Mesenchymal stem cell (in vitro differentiated cells and primary cell): ENCODE results near the gene ZBED2.

Experiments
- DNase-seq: peaks from one replicate; pipeline ENCODE4 v3.0.0-alpha.2; 2013
- H2AFZ ChIP-seq: one replicate; pipeline ENCODE4 v1.6.1; 2013; ENCODE audit warnings: low read depth, mild to moderate bottlenecking, control low read depth, inconsistent platforms, low read length, moderate library complexity
- H2AK5ac ChIP-seq: 2 replicates; pipeline ENCODE4 v1.6.1; 2013; ENCODE audit warnings: low read length, moderate library complexity, mild to moderate bottlenecking, inconsistent platforms; ENCODE audit not compliant: severe bottlenecking
- H2BK120ac ChIP-seq: one replicate; pipeline ENCODE4 v1.6.1; 2013; ENCODE audit warnings: low read depth, mild to moderate bottlenecking, inconsistent platforms, low read length, moderate library complexity
- H2BK12ac ChIP-seq, 2 experiments: one replicate each; pipeline ENCODE4 v1.6.1; 2013; ENCODE audit warnings: inconsistent platforms in 2 of 2, low read length in 2 of 2, mild to moderate bottlenecking in 2 of 2, moderate library complexity in 2 of 2, control low read depth in 1 of 2
- H2BK15ac ChIP-seq: one replicate; pipeline ENCODE4 v1.6.1; 2013; ENCODE audit warnings: mild to moderate bottlenecking, low read depth, inconsistent platforms; ENCODE audit not compliant: poor library complexity, severe bottlenecking
- H2BK5ac ChIP-seq: 2 replicates; pipeline ENCODE4 v1.6.1; 2013; ENCODE audit warnings: low read depth, mild to moderate bottlenecking, low read length, control low read depth, inconsistent platforms; ENCODE audit not compliant: poor library complexity, severe bottlenecking
- H3K14ac ChIP-seq, 2 experiments: one replicate each; pipeline ENCODE4 v1.6.1; 2013; ENCODE audit warnings: inconsistent platforms in 2 of 2, low read length in 2 of 2, control low read depth in 1 of 2, mild to moderate bottlenecking in 1 of 2, moderate library complexity in 1 of 2
- H3K18ac ChIP-seq, 2 experiments: one replicate each; pipeline ENCODE4 v1.6.1; 2013; ENCODE audit warnings: inconsistent platforms in 2 of 2, low read length in 2 of 2, control low read depth in 1 of 2, low read depth in 1 of 2, mild to moderate bottlenecking in 1 of 2
- H3K23ac ChIP-seq, 2 experiments: one replicate each; pipeline ENCODE4 v1.6.1; 2013; ENCODE audit warnings: inconsistent platforms in 2 of 2, low read length in 2 of 2, mild to moderate bottlenecking in 2 of 2, moderate library complexity in 2 of 2, control low read depth in 1 of 2
- H3K27ac ChIP-seq: 2 replicates; pipeline ENCODE4 v1.5.1; 2013; ENCODE audit warnings: mild to moderate bottlenecking, moderate library complexity, low read length, control low read depth, inconsistent platforms; ENCODE audit not compliant: poor library complexity, severe bottlenecking
- H3K27me3 ChIP-seq, 2 experiments: 2 replicates each; pipeline versions ENCODE4 v1.6.1 to v1.7.0; 2013; ENCODE audit warnings: low read length in 2 of 2, mild to moderate bottlenecking in 2 of 2, moderate library complexity in 2 of 2, control low read depth in 1 of 2, inconsistent platforms in 1 of 2; ENCODE audit not compliant: control insufficient read depth in 1 of 2, insufficient read depth in 1 of 2
- H3K36me3 ChIP-seq, 2 experiments: 2 replicates each; pipeline versions ENCODE4 v1.6.1 to v1.7.0; 2013; ENCODE audit warnings: low read length in 2 of 2, control low read depth in 1 of 2, inconsistent platforms in 1 of 2, low read depth in 1 of 2, mild to moderate bottlenecking in 1 of 2; ENCODE audit not compliant: insufficient read depth in 2 of 2, control insufficient read depth in 1 of 2
- H3K4ac ChIP-seq, 2 experiments: one replicate each; pipeline ENCODE4 v1.6.1; 2013; ENCODE audit warnings: inconsistent platforms in 2 of 2, low read length in 2 of 2, mild to moderate bottlenecking in 2 of 2, moderate library complexity in 2 of 2, control low read depth in 1 of 2, low read depth in 1 of 2
- H3K4me1 ChIP-seq: 2 replicates; pipeline ENCODE4 v1.6.1; 2013; ENCODE audit warnings: low read depth, low read length, control low read depth; ENCODE audit not compliant: control insufficient read depth, insufficient read depth
- H3K4me2 ChIP-seq: 2 replicates; pipeline ENCODE4 v1.6.1; 2013; ENCODE audit warnings: low read length, mild to moderate bottlenecking, inconsistent platforms; ENCODE audit not compliant: poor library complexity, severe bottlenecking
- H3K4me3 ChIP-seq, 2 experiments: 2 replicates each; pipeline versions ENCODE4 v1.5.1 to v1.7.0; 2013; ENCODE audit warnings: low read length in 2 of 2, mild to moderate bottlenecking in 2 of 2, control low read depth in 1 of 2, low read depth in 1 of 2; ENCODE audit not compliant: insufficient read depth in 1 of 2
- H3K79me1 ChIP-seq: replicated peaks from 2 replicates; pipeline ENCODE4 v1.6.1; 2013; ENCODE audit warnings: mild to moderate bottlenecking, control low read depth, low read length, inconsistent platforms; ENCODE audit not compliant: poor library complexity, severe bottlenecking
- H3K9ac ChIP-seq: 2 replicates; pipeline ENCODE4 v1.7.0; 2013; ENCODE audit warnings: mild to moderate bottlenecking, low read length, moderate library complexity
- H3K9me3 ChIP-seq: 2 replicates; pipeline ENCODE4 v1.7.0; 2013; ENCODE audit warnings: mild to moderate bottlenecking, low read length; ENCODE audit not compliant: control insufficient read depth
- H4K8ac ChIP-seq: one replicate; pipeline ENCODE4 v1.6.1; 2013; ENCODE audit warnings: inconsistent platforms, mild to moderate bottlenecking, low read length, moderate library complexity
- H4K91ac ChIP-seq: one replicate; pipeline ENCODE4 v1.6.1; 2013; ENCODE audit warnings: mild to moderate bottlenecking, low read length, inconsistent platforms
- WGBS: methylation state at CpG from one replicate; pipeline ENCODE4 v1.1.7; 2013; ENCODE audit warnings: mixed read lengths; 5-methylcytosine and 5-hydroxymethylcytosine counted together

The ZBED2 gene

GRCh38 chr3:111577113-111577512, 18.0 kb downstream of the ZBED2 start:
- Histone ChIP-seq H3K27me3 (no peaks in the 10 kb centered on the region), H2BK15ac (no peak overlapping the region), H3K18ac (no peak overlapping the region), H3K23ac (no peak overlapping the region), H2AK5ac (no peak overlapping the region), H2BK12ac (no peak overlapping the region), H2BK5ac (no peak overlapping the region), H4K91ac (no peak overlapping the region), H3K36me3 (no peaks in the 10 kb centered on the region), H3K27ac (no peak overlapping the region), H3K4me1 (peaks cover 4% of the 10 kb centered on the region), H3K14ac (no peak overlapping the region), H3K4ac (no peak overlapping the region), H4K8ac (no peak overlapping the region), H3K9me3 (no peaks in the 10 kb centered on the region), H3K4me2 (no peak overlapping the region), H2AFZ (no peak overlapping the region), H2BK120ac (no peak overlapping the region), H3K4me3 (no peak overlapping the region), H3K79me1 (no peaks in the 10 kb centered on the region), H3K9ac (no peak overlapping the region)
- 42% methylated on average over 1 of the region's 1 CpG for WGBS
- no peak for DNase-seq

- Histone ChIP-seq H3K4me2 (no peak overlapping the region), H4K91ac (no peak overlapping the region), H2BK12ac (no peak overlapping the region), H3K27ac (no peak overlapping the region), H3K4me3 (no peak overlapping the region), H2BK5ac (no peak overlapping the region), H2BK120ac (no peak overlapping the region), H2AFZ (no peak overlapping the region), H3K14ac (no peak overlapping the region), H3K23ac (no peak overlapping the region), H3K79me1 (no peaks in the 10 kb centered on the region), H3K36me3 (no peaks in the 10 kb centered on the region), H2BK15ac (no peak overlapping the region), H3K9ac (no peak overlapping the region), H4K8ac (no peak overlapping the region), H3K4ac (no peak overlapping the region), H3K4me1 (no peaks in the 10 kb centered on the region), H3K18ac (no peak overlapping the region), H2AK5ac (no peak overlapping the region), H3K27me3 (no peaks in the 10 kb centered on the region), H3K9me3 (no peaks in the 10 kb centered on the region)
- WGBS, result 90% methylated on average over 6 of the region's 6 CpGs
- DNase-seq, result no peak
Observed at GRCh38 chr3:111571907-111572460, 23.2 kb downstream of the ZBED2 start.

- Histone ChIP-seq H3K9ac (no peak overlapping the region), H3K27ac (no peak overlapping the region), H3K18ac (no peak overlapping the region), H2AFZ (no peak overlapping the region), H3K9me3 (no peaks in the 10 kb centered on the region), H2AK5ac (no peak overlapping the region), H3K36me3 (no peaks in the 10 kb centered on the region), H3K23ac (no peak overlapping the region), H3K4me3 (no peak overlapping the region), H3K27me3 (no peaks in the 10 kb centered on the region), H3K4me2 (no peak overlapping the region), H3K4ac (no peak overlapping the region), H2BK120ac (no peak overlapping the region), H2BK12ac (no peak overlapping the region), H2BK5ac (no peak overlapping the region), H3K4me1 (no peaks in the 10 kb centered on the region), H3K79me1 (no peaks in the 10 kb centered on the region), H4K91ac (no peak overlapping the region), H4K8ac (no peak overlapping the region), H3K14ac (no peak overlapping the region), H2BK15ac (no peak overlapping the region)
- no peak for DNase-seq
- 100% methylated on average over 1 of the region's 1 CpG for WGBS
Observed at GRCh38 chr3:111571282-111571681, 23.9 kb downstream of the ZBED2 start.

GRCh38 chr3:111570404-111571030, 24.6 kb downstream of the ZBED2 start:
- Histone ChIP-seq H2BK15ac (no peak overlapping the region), H3K27ac (no peak overlapping the region), H3K9me3 (no peaks in the 10 kb centered on the region), H2AK5ac (no peak overlapping the region), H3K27me3 (no peaks in the 10 kb centered on the region), H2BK120ac (no peak overlapping the region), H2BK5ac (no peak overlapping the region), H3K36me3 (no peaks in the 10 kb centered on the region), H3K4me2 (no peak overlapping the region), H2BK12ac (no peak overlapping the region), H3K4me3 (no peak overlapping the region), H4K8ac (no peak overlapping the region), H2AFZ (no peak overlapping the region), H3K23ac (no peak overlapping the region), H3K79me1 (no peaks in the 10 kb centered on the region), H3K4ac (no peak overlapping the region), H3K9ac (no peak overlapping the region), H3K4me1 (no peaks in the 10 kb centered on the region), H4K91ac (no peak overlapping the region), H3K14ac (no peak overlapping the region), H3K18ac (no peak overlapping the region)
- WGBS, result 91% methylated on average over 9 of the region's 12 CpGs
- DNase-seq, result no peak
